Measurements from ENCODE around the gene FGFR4.

The FGFR4 gene

DNA sequence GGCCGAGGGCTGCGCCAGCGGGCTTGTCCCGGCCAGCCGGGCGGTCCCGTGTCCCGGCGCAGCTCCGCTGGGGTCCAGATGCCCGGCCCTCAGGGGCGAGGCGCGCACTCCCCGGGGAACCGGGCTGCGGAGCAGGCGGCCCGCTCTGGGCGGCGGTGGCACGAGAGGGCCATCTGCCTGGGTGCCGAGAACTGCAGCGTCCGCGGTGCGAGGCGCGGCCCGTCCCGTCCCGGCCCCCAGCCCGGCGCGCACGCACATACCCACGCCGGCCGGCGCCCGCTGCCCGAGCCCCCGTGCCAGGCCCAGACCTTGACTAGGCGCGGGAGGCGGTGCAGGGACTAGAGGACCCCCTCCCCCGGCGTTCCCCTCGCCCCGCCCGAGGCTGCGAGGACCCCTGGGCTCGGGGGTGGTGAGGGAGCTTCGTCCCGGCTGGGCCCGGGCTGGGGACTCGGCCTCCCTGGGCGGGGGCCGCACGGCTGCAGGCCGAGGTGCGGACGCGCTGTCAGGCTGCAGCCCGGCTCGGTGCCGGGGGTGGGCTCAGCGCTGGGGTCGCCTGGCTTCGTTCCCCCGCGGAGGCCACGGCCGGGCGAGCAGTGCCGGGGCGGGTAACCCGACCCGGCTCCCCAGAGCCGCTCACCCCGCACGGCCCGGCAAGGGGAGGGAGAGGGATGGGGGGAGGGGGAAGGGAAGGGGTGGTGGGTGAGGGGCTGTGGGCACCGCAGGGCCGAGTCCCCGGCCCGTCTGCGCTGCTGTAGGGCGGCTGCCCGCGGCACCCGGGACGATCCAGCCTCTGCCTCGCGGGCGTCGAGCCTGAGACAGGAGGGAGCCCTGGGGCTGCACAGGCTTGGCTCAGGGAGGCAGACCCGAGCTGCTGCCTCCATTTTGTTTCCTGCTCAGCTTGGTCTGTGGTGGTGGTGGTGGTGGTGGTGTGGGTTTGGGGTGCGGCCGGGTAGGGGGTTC is 45.7 kb downstream of the FGFR4 start:
- DNase-seq (ENCODE audit: low spot score) = no peak

DNA sequence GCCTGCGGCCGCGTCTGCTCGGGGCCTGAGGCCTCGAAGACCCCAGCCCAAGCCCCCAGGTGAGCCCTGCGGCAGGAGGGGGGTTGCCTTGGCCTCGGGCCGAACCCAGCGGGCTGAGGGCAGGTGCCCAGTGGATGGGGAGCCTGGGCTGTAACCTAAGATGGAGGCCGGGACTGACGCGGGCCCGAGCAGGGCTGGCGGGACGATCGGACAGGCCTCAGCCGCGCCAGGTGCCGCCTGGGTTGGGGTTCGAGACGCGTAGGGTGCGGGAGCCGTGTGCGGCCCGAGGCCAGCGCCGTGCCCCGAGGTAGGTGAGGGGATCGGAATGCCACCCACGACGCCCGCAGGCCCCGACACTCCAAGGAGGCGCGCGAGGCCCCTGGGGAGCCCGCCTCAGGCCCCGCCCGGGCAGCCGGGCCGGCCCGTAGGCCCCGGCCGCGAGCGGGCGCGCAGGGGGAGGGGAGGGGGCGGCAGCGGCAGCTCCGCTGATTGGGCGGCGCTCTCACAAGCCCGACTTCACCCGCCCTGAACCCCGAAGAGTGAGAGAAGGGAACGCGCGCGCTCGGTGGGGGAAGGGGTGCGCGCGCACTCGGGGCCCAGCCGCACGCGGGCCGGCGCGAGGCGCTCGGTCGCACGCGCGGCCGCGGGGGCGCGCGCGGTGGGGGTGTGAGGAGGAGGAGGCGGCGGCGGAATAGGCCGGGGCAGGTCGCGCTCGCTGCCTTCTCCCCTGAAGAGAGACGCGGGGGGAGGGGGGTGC is 46.6 kb downstream of the FGFR4 start, which contains the start of gene NSD1:
Gene NSD1 (plus strand): TSS at position 678 of the 757 bp plus-strand sequence. CDS start 1,331 bp downstream, outside the sequence.
- peak; percentile 93 for DNase-seq (ENCODE audit: low spot score)

DNA sequence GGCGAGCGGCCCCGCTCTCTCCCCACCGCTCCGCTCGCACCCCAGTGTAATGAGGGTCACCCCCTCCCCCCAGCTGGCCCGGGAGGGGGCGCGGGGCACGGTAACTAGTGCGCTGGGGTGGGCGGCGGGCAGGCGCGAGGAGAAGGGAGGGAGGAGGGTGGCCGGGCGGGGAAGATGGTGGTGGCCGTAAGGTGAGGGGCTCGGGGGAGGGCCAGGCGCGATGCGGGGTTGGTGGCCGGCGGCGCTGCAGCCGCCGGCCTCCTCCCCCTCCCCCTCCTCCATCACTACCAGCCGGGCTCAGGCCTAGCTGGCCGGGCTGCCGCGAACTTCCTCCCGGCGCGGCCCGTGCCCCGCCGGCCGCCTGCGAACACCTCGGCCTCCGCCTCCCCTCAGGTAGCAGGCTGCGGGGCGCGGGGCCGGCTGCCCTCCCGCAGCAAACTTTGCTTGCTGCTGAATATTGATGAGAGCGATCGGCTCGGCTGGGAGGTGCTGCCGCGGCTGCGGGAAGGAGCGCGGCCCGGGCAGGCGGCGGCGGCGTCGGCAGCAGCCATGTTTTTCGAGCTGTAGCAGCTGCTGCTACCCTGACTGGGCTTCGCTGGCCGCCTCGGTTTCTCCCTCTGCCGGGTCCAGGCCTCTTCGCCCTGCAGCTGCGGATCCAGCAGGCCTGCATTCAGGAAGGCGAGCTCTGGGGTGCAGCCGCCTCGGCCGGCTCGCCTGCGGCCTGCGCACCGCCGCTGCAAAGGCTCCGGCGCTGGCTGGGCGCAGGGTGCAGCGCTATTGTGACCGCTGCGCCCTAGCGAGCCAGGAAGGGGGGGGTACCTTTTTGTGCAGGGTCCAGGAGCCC is 47.4 kb downstream of the FGFR4 start:
- peak; percentile 82 for DNase-seq (ENCODE audit: low spot score)

DNA sequence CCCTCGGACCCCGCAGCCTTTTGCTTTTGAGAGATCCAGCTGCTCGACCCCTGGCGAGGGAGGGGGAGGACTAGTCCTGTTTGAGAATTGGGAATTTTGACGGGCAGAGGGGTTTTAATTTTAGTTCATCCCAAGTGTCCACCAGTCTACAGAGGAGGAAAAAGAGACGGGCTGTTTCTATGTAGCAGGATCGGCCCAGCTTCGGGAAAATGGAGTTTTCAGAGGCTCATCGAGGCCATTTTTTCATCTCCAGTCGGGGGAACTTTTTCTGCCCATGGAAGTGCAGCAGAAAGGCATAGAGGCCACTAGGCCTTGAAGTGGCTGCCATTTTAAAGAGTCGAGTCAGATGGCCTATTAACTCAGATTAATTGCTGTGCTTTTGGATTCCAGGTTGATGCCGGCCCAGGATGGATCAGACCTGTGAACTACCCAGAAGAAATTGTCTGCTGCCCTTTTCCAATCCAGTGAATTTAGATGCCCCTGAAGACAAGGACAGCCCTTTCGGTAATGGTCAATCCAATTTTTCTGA is 48.0 kb downstream of the FGFR4 start:
- no peak for DNase-seq (ENCODE audit: low spot score)

DNA sequence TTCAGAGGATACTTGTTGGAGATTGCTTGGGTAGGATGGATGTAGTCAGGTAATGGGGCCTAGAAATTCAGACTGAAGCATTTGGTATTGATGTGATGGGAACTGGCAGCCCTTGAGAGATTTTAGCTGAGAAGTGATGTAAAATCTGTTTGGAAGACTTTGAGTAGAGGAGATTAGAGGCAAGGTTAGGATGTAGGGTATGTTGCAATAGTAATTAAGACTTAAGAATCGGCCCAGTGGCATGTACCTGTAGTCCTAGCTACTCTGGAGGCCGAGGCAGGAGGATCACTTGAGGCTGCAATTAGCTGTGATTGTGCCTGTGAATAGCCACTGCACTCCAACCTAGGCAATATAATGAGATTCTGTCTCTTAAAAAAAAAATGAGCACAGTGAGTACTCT is 53.6 kb downstream of the FGFR4 start:
- DNase-seq (ENCODE audit: low spot score) = no peak

DNA sequence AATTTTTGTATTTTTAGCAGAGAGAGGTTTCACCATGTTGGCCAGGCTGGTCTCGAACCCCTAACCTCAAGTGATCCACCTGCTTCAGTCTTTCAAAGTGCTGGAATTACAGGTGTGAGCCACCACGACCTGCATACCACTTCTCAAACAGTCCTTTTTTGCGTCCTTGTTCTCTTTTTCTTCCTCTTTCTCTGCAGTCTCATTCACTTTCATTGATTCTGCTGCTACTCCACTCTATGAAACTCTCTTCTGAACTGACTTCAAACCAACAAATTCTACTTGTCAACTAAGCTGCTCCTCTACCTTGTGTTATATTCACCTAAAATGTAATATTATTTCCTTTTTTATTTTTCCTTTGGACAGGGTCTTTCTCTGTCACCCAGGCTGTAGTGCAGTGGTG is 54.8 kb downstream of the FGFR4 start:
- DNase-seq (ENCODE audit: low spot score) = no peak

DNA sequence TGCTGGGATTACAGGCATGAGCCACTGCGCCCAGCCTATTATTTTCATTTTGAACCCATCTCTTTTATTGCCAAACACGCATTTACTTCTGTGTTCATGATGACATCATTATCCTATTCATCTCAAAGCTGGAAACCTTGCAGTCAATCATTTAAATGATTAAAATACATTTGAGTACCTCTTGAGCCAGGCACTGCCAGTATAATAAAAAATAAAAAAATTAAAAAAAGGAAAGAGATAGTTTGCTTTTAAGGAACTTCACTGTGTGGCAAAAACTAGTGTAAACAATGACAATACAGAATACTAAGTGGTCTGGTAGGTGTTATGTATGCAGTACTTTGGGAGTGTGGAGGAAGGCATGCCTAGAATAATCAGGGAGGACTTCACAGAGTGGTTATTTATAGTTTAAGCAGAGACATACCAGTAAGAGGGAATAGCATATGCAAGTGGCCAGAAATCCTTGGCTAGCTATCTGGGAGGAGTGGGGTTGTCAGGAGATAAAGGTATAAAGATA is 55.4 kb downstream of the FGFR4 start:
- DNase-seq (ENCODE audit: low spot score) = no peak

DNA sequence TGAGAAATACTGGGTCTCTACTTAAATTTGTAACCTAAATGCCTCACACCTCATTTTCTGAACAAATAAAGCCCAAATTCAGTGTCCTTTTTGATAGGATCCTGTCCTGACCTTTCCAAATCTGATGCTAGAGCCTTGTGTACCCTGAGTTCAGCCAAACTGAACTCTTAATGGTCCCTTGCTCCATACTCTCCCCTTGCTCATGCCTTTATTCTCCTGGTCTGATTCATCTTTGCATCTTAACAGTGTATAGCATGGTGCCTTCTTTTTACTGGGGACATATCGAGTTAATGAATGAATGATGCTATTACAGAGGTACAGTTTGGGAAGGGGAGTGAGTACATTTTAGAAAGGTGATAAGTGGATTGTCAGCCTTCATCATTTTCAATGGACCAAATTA is 56.1 kb downstream of the FGFR4 start:
- no peak for DNase-seq (ENCODE audit: low spot score)

DNA sequence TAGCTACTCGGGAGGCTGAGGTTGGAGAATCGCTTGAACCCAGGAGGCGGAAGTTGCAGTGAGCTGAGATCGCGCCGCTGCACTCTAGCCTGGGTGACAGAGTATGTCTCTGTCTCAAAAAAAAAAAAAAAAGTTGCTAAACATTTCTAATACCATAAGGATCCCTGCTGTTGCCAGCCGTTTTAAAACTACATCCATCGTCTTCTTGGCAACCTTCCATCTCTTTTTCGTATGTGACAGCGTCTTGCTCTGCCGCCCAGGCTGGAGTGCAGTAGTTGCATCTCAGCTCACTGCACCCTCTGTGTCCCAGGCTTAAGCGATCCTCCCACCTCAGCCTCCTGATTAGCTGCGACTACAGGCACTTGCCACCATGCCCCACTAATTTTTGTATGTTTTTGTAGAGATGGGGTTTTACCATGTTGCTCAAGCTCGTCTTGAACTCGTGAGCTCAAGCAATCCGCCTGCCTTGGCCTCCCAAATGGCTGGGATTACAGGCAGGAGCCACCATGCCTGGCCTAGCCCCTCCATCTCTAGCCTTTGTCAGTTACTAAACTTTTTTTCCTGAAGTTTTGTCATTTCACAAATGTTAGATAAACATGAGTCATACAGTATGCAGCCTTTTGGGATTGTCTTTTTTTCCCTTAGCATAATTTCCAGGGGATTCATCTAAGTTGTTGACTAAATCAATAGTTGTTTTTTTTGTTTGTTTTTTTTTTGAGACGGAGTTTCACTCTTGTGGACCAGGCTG is 60.4 kb downstream of the FGFR4 start:
- peak; percentile 36 for DNase-seq (ENCODE audit: low spot score)

Measured in GM03348 (cell line).